ENCODE measurements around the gene SLC7A4.

SLC7A4 gene

GRCh38 chr22:20998411-20999336 is 33.7 kb downstream of the SLC7A4 start:
- DNase-seq (ENCODE audit: low spot score), result no peak

- no peak for DNase-seq (ENCODE audit: low spot score)
Measured at GRCh38 chr22:20997536-20998257, 34.7 kb downstream of the SLC7A4 start.

GRCh38 chr22:20996598-20997535 is 35.5 kb downstream of the SLC7A4 start:
- DNase-seq (ENCODE audit: low spot score), result no peak

- no peak for DNase-seq (ENCODE audit: low spot score)
Measured at GRCh38 chr22:20996031-20996410, 36.3 kb downstream of the SLC7A4 start.

- DNase-seq (ENCODE audit: low spot score), result no peak
Measured at GRCh38 chr22:20995329-20996030, 36.9 kb downstream of the SLC7A4 start.

- no peak for DNase-seq (ENCODE audit: low spot score)
Measured at GRCh38 chr22:20994902-20995241, 37.5 kb downstream of the SLC7A4 start.

GRCh38 chr22:20994128-20994901 is 38.0 kb downstream of the SLC7A4 start:
- DNase-seq (ENCODE audit: low spot score), result no peak

- no peak for DNase-seq (ENCODE audit: low spot score)
Measured at GRCh38 chr22:20993304-20994127, 38.8 kb downstream of the SLC7A4 start.

GRCh38 chr22:20992456-20993303 is 39.7 kb downstream of the SLC7A4 start:
- DNase-seq (ENCODE audit: low spot score), result no peak

- DNase-seq (ENCODE audit: low spot score), result no peak
Measured at GRCh38 chr22:20992056-20992442, 40.3 kb downstream of the SLC7A4 start.

GRCh38 chr22:20991252-20992055 is 40.9 kb downstream of the SLC7A4 start:
- DNase-seq (ENCODE audit: low spot score), result no peak

GRCh38 chr22:20990184-20991180 is 41.9 kb downstream of the SLC7A4 start:
- DNase-seq (ENCODE audit: low spot score), result no peak

- no peak for DNase-seq (ENCODE audit: low spot score)
Measured at GRCh38 chr22:20989323-20990138, 42.8 kb downstream of the SLC7A4 start.

- no peak for DNase-seq (ENCODE audit: low spot score)
Measured at GRCh38 chr22:20988573-20989322, 43.6 kb downstream of the SLC7A4 start.

GRCh38 chr22:20987375-20987774 is 45.0 kb downstream of the SLC7A4 start:
- no peak for DNase-seq (ENCODE audit: low spot score)
